ENCODE results near the gene L2HGDH. TPM values are rescaled to one million over a fixed set of nuclear protein-coding genes. Genes with fewer than 3 reads are reported as not detected.

L2HGDH gene
- total and polyA plus RNA-seq, 9 of the 15 experiments (the other 6 are each of a cell fraction or from before 2014, with no cell fraction given) = 1.7 to 16.1 (median 10.5) TPM

DNA sequence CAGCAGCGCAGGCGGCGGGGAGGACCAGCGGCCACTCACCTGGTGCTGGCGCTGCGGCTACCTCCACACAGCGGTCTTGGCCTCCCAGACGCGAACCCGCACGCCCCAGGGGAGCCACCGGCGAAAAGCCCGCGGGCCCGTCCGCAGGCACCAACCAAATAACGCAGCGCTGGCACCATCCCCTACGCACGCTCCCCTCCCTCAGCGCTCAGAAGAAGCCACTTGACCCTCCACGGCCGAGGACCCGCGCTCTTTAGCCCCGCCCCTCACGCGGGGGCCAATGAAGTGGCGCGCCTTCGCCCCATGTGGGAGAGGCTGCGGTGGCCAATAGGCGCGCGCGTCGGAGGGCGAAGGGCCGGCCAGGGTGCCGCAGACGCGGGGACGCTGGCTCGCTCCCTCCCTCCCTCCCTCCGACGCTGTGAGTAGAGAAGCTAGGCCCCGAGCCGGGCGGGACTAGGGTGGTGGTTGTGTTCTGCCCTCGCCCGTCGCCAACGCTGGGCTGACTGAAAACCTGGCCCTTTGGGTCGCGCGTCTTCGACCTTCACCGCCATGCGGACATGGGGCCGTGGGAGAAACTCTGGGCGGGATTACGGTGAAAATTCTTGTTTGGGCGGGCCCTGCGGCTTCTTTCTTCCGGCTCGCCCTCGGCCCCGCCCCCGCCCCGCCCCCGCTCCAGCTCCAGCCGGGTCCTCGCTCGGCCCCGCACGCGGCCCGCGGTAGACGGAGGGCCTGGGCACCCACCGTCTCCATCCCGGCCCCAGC, at the start of gene L2HGDH, which contains the start of gene DMAC2L (continued):
- TF ChIP-seq, protein P1, sequence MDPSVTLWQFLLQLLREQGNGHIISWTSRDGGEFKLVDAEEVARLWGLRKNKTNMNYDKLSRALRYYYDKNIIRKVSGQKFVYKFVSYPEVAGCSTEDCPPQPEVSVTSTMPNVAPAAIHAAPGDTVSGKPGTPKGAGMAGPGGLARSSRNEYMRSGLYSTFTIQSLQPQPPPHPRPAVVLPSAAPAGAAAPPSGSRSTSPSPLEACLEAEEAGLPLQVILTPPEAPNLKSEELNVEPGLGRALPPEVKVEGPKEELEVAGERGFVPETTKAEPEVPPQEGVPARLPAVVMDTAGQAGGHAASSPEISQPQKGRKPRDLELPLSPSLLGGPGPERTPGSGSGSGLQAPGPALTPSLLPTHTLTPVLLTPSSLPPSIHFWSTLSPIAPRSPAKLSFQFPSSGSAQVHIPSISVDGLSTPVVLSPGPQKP (CRISPR knock-in tag; IDR thresholded peaks at IDR 0.05) = no peak
- TF ChIP-seq EGR1 (conservative IDR thresholded peaks at IDR 0.05) (peak; percentile 52), ZBTB7A (IDR thresholded peaks at IDR 0.05; ENCODE audit: borderline replicate concordance, control insufficient read depth, low read depth, low read length) (peak; percentile 41; the same call in 1 of the 2 replicates), POLR2H (tag; IDR thresholded peaks at IDR 0.05; ENCODE audit: low read depth) (peak; percentile 73), ZNF699 (CRISPR knock-in tag; IDR thresholded peaks at IDR 0.05; ENCODE audit: insufficient replicate concordance) (no peak), BRD9 (IDR thresholded peaks at IDR 0.05; ENCODE audit: low read depth, partially characterized antibody) (no peak), CBX1 (IDR thresholded peaks at IDR 0.05; ENCODE audit: low read depth) (0 out of 2 replicates have a peak, but pooled peaks have one; percentile 41), TCF7 (IDR thresholded peaks at IDR 0.05; ENCODE audit: borderline replicate concordance) (no peak), PCBP2 (IDR thresholded peaks at IDR 0.05; ENCODE audit: low read depth, low read length, poor library complexity, severe bottlenecking) (no peak), SIN3B (IDR thresholded peaks at IDR 0.05; ENCODE audit: low read depth) (no peak), PTRF (tag; IDR thresholded peaks at IDR 0.05) (no peak), RBM17 (IDR thresholded peaks at IDR 0.05; ENCODE audit: borderline replicate concordance, low read depth, low read length) (no peak), HIVEP1 (CRISPR knock-in tag; IDR thresholded peaks at IDR 0.05) (no peak), GATAD2B (IDR thresholded peaks at IDR 0.05; ENCODE audit: borderline replicate concordance) (no peak), SRSF7 (optimal IDR thresholded peaks at IDR 0.05; ENCODE audit: low read depth, low read length) (no peak)
- TF ChIP-seq, protein P2, sequence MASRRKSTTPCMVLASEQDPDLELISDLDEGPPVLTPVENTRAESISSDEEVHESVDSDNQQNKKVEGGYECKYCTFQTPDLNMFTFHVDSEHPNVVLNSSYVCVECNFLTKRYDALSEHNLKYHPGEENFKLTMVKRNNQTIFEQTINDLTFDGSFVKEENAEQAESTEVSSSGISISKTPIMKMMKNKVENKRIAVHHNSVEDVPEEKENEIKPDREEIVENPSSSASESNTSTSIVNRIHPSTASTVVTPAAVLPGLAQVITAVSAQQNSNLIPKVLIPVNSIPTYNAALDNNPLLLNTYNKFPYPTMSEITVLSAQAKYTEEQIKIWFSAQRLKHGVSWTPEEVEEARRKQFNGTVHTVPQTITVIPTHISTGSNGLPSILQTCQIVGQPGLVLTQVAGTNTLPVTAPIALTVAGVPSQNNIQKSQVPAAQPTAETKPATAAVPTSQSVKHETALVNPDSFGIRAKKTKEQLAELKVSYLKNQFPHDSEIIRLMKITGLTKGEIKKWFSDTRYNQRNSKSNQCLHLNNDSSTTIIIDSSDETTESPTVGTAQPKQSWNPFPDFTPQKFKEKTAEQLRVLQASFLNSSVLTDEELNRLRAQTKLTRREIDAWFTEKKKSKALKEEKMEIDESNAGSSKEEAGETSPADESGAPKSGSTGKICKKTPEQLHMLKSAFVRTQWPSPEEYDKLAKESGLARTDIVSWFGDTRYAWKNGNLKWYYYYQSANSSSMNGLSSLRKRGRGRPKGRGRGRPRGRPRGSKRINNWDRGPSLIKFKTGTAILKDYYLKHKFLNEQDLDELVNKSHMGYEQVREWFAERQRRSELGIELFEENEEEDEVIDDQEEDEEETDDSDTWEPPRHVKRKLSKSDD (conservative IDR thresholded peaks at IDR 0.05; ENCODE audit: low read length) = no peak
- TF ChIP-seq, protein P3, sequence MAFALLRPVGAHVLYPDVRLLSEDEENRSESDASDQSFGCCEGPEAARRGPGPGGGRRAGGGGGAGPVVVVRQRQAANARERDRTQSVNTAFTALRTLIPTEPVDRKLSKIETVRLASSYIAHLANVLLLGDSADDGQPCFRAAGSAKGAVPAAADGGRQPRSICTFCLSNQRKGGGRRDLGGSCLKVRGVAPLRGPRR (CRISPR knock-in tag; IDR thresholded peaks at IDR 0.05) = no peak
- TF ChIP-seq, protein P4, sequence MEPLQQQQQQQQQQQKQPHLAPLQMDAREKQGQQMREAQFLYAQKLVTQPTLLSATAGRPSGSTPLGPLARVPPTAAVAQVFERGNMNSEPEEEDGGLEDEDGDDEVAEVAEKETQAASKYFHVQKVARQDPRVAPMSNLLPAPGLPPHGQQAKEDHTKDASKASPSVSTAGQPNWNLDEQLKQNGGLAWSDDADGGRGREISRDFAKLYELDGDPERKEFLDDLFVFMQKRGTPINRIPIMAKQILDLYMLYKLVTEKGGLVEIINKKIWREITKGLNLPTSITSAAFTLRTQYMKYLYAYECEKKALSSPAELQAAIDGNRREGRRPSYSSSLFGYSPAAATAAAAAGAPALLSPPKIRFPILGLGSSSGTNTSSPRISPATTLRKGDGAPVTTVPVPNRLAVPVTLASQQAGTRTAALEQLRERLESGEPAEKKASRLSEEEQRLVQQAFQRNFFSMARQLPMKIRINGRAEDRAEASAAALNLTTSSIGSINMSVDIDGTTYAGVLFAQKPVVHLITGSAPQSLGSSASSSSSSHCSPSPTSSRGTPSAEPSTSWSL (CRISPR knock-in tag; IDR thresholded peaks at IDR 0.05; ENCODE audit: borderline replicate concordance) = no peak
- TF ChIP-seq, protein P5, sequence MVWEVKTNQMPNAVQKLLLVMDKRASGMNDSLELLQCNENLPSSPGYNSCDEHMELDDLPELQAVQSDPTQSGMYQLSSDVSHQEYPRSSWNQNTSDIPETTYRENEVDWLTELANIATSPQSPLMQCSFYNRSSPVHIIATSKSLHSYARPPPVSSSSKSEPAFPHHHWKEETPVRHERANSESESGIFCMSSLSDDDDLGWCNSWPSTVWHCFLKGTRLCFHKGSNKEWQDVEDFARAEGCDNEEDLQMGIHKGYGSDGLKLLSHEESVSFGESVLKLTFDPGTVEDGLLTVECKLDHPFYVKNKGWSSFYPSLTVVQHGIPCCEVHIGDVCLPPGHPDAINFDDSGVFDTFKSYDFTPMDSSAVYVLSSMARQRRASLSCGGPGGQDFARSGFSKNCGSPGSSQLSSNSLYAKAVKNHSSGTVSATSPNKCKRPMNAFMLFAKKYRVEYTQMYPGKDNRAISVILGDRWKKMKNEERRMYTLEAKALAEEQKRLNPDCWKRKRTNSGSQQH (CRISPR knock-in tag; IDR thresholded peaks at IDR 0.05) = no peak
